Testis (tissue), 3 donors: ENCODE measurements around the gene MARK4. TPM values are rescaled to one million over a fixed set of nuclear protein-coding genes. Genes with fewer than 3 reads are reported as not detected.
"Not testable (repeated sequence)": the region's sequence is repeated elsewhere in the genome, so short reads cannot be mapped to it uniquely, and the experiment has no call there.

Experiments
- DNase-seq: peaks from one replicate; pipeline ENCODE4 v3.0.0-alpha.2; 2019
- H3K27ac ChIP-seq, 2 donors: fragments of 200-600 bp; sonication (generic); one replicate each; pipeline ENCODE4 v1.5.1; 2019
- H3K27me3 ChIP-seq: fragments of 200-600 bp; sonication (generic); one replicate; pipeline ENCODE4 v1.5.1; 2019
- H3K36me3 ChIP-seq: fragments of 200-600 bp; sonication (generic); one replicate; pipeline ENCODE4 v1.5.1; 2017; ENCODE audit warnings: low read depth; ENCODE audit errors: missing control alignments
- H3K4me1 ChIP-seq: fragments of 200-600 bp; sonication (generic); one replicate; pipeline ENCODE4 v1.5.1; 2019
- H3K4me3 ChIP-seq, 2 donors: fragments of 200-600 bp; sonication (generic); one replicate each; pipeline ENCODE4 v1.5.1; 2017 to 2019
- H3K9me3 ChIP-seq: fragments of 200-600 bp; sonication (generic); one replicate; pipeline ENCODE4 v1.5.1; 2017
- CTCF ChIP-seq, 3 experiments: fragments of 450-650 bp in 2 of 3; fragments of 200-600 bp in 1 of 3; sonication (generic) in 1 of 3; IDR thresholded peaks; one replicate each; pipeline ENCODE4 v1.5.1; 2016 to 2019; ENCODE audit warnings: antibody characterized with exemption in 3 of 3, mild to moderate bottlenecking in 2 of 3, moderate library complexity in 1 of 3
- POLR2A ChIP-seq: fragments of 450-650 bp; IDR thresholded peaks from one replicate; pipeline ENCODE4 v1.6.1; 2017; ENCODE audit warnings: antibody characterized with exemption, mild to moderate bottlenecking, moderate library complexity
- whole genome bisulfite sequencing, 2 donors: methylation state at CpG; one replicate each; pipeline ENCODE4 v1.1.5; 2018; 5-methylcytosine and 5-hydroxymethylcytosine counted together
- intact Hi-C: fragments of 100-400 bp; cut with DNase I; formaldehyde crosslinking; loops from one replicate; pipeline ENCODE4 v1.15.1; 2023; ENCODE audit warnings: low total_unique reads
- polyA plus RNA-seq: library from polyadenylated mRNA; stranded (reverse); fragments of 350-450 nt; fragmentation: Illumina TruSeq; extraction: RNeasy Lipid Tissue Mini Kit (QIAGEN cat#74804); gene quantifications from one replicate; pipeline ENCODE4 v1.2.3, GENCODE V29; 2014; ENCODE audit warnings: low read depth, low replicate concordance; ENCODE audit not compliant: insufficient read depth
- total RNA-seq, 2 donors: library from RNA; depleted of rRNA; stranded (reverse); fragments of >200 nt; gene quantifications; one replicate each; pipeline ENCODE4 v1.2.3, GENCODE V29; 2016

MARK4 gene
- total and polyA plus RNA-seq, 3 donors from 2014 or later = 114 to 200 (median 197) TPM

DNA sequence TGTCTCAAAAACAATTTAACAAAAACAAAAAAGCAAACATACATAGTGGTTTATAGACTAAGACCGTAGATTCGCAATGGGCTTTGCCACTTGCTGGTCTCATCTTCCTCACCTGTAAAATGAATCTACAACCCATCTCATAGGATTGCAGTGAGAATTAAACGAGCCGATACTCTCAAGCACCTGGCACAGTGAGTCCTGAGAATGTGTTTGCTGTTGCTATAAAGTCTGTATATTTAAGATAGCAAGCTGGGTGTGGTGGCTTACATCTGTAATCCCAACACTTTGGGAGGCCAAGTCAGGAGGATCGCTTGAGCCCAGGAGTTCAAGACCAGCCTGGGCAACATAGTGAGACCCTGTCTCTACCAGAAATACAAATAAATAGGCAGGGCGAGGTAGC, 28.3 kb upstream of the MARK4 start:
- Histone ChIP-seq H3K27ac (no peak overlapping the region), H3K27me3 (no peaks in the 10 kb centered on the region), H3K36me3 (no peaks in the 10 kb centered on the region), H3K4me3 (no peak overlapping the region), H3K4me1 (no peaks in the 10 kb centered on the region), H3K9me3 (no peaks in the 10 kb centered on the region)
- WGBS, 2 donors = 89 to 98% methylated on average over 6 of the region's 6 CpGs
- intact Hi-C loops = no loop called here
- DNase-seq = no peak
- TF ChIP-seq POLR2A (no peak), CTCF (IDR thresholded peaks at IDR 0.05) (no peak)

GRCh38 chr19:45223879-45224278, 27.2 kb upstream of the MARK4 start:
- Histone ChIP-seq H3K9me3 (no peaks in the 10 kb centered on the region), H3K27me3 (no peaks in the 10 kb centered on the region), H3K36me3 (no peaks in the 10 kb centered on the region), H3K27ac (no peak overlapping the region), H3K4me3 (no peak overlapping the region), H3K4me1 (no peaks in the 10 kb centered on the region)
- DNase-seq = no peak
- TF ChIP-seq POLR2A (no peak), CTCF (IDR thresholded peaks at IDR 0.05) (no peak)
- WGBS, 2 donors = 92 to 93% methylated on average over 5 of the region's 5 CpGs
- intact Hi-C loops = no loop called here

GRCh38 chr19:45224645-45225044, 26.4 kb upstream of the MARK4 start:
- Histone ChIP-seq H3K4me1 (no peaks in the 10 kb centered on the region), H3K27ac (no peak overlapping the region), H3K36me3 (no peaks in the 10 kb centered on the region), H3K27me3 (no peaks in the 10 kb centered on the region), H3K4me3 (no peak overlapping the region), H3K9me3 (no peaks in the 10 kb centered on the region)
- intact Hi-C loops = no loop called here
- WGBS, 2 donors = 78% methylated on average over 11 of the region's 11 CpGs; no CpG with 5 or more reads in 1 of the 2 donors
- TF ChIP-seq POLR2A (no peak), CTCF (IDR thresholded peaks at IDR 0.05) (no peak)
- no peak for DNase-seq

DNA sequence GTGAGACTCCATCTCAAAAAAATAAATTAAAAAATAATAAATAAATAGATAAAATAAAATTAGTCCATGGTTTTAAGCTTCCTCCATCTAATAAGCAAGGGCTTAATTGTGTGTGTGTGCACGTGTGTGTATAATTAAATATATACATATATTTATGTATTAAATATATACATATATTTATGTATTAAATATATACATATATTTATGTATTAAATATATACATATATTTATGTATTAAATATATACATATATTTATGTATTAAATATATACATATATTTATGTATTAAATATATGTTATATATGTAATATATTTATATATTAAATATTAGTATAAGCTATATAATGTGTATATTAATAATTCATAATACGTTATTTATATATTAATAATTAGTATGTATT, 22.0 kb upstream of the MARK4 start:
- 90 to 92% methylated on average over 2 of the region's 2 CpGs for WGBS, 2 donors
- H3K4me3 ChIP-seq, DNase-seq, H3K27me3 ChIP-seq, H3K36me3 ChIP-seq, intact Hi-C loops, H3K27ac ChIP-seq, H3K4me1 ChIP-seq, H3K9me3 ChIP-seq: not testable (repeated sequence)

DNA sequence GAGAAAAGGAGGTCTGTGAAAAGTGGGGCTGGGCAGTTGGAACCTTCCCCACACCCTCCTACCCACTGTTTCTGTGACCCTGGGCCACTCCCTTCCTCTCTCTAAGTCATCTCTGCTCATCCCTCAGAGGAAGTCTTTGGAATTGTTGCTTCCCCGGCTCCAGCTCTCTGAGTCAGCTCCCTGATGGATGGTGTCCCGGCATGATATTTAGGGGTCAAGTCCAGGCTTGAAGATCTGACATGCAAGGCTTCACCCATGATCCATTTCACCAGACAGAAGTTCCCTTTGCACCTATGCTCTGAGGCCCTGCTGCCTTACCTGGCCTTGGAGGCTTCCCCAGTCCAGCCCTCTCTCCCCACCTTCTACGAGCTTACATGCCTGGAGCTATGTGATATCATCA, 19.2 kb upstream of the MARK4 start:
- H3K9me3 ChIP-seq = no peaks in the 10 kb centered on the region
- no peaks in the 10 kb centered on the region for H3K27me3 ChIP-seq
- no peak overlapping the region for H3K4me3 ChIP-seq
- H3K36me3 ChIP-seq = no peaks in the 10 kb centered on the region
- no peaks in the 10 kb centered on the region for H3K4me1 ChIP-seq
- intact Hi-C loops = no loop called here
- 86 to 88% methylated on average over 3 of the region's 3 CpGs for WGBS, 2 donors
- no peak for TF ChIP-seq CTCF (IDR thresholded peaks at IDR 0.05)
- TF ChIP-seq POLR2A = no peak
- H3K27ac ChIP-seq = no peak overlapping the region
- no peak for DNase-seq
